Smooth muscle cell (in vitro differentiated cells): ENCODE results near the gene ZKSCAN1. TPM values are rescaled to one million over a fixed set of nuclear protein-coding genes. Genes with fewer than 3 reads are reported as not detected.

ENCODE experiments used
- DNase-seq: peaks from one replicate; lab custom pipeline; 2025; ENCODE audit not compliant: unreplicated experiment; lab: John Stamatoyannopoulos, UW
- H2AFZ ChIP-seq: fragments of 200-600 bp; sonication (generic); 2 replicates; pipeline ENCODE4 v1.6.0; 2016; ENCODE audit warnings: antibody characterized with exemption, low read depth, mild to moderate bottlenecking
- H3F3A ChIP-seq: fragments of 200-600 bp; sonication (generic); 2 replicates; pipeline ENCODE4 v1.6.0; 2017; ENCODE audit warnings: antibody characterized with exemption, low read depth
- H3K27ac ChIP-seq: fragments of 200-600 bp; sonication (generic); 2 replicates; pipeline ENCODE4 v1.5.1; 2016; ENCODE audit warnings: low read depth, mild to moderate bottlenecking
- H3K27me3 ChIP-seq: fragments of 200-600 bp; sonication (generic); 2 replicates; pipeline ENCODE4 v1.6.1; 2016; ENCODE audit warnings: low read depth, mild to moderate bottlenecking
- H3K36me3 ChIP-seq: fragments of 200-600 bp; sonication (generic); 2 replicates; pipeline ENCODE4 v1.5.1; 2016; ENCODE audit warnings: low read depth
- H3K4me1 ChIP-seq: fragments of 200-600 bp; sonication (generic); 2 replicates; pipeline ENCODE4 v1.5.1; 2016; ENCODE audit warnings: low read depth
- H3K4me2 ChIP-seq: fragments of 200-600 bp; sonication (generic); 2 replicates; pipeline ENCODE4 v1.6.0; 2016; ENCODE audit warnings: mild to moderate bottlenecking
- H3K4me3 ChIP-seq: fragments of 200-600 bp; sonication (generic); 2 replicates; pipeline ENCODE4 v1.5.1; 2016; ENCODE audit warnings: mild to moderate bottlenecking
- H3K79me2 ChIP-seq: fragments of 200-600 bp; sonication (generic); 2 replicates; pipeline ENCODE4 v1.6.0; 2016; ENCODE audit warnings: low read depth, mild to moderate bottlenecking
- H3K9ac ChIP-seq: fragments of 200-600 bp; sonication (generic); 2 replicates; pipeline ENCODE4 v1.6.0; 2016; ENCODE audit warnings: low read depth
- H3K9me3 ChIP-seq: fragments of 200-600 bp; sonication (generic); replicated peaks from 2 replicates; pipeline ENCODE4 v1.5.1; 2016; ENCODE audit warnings: low read depth
- H4K20me1 ChIP-seq: fragments of 200-600 bp; sonication (generic); 2 replicates; pipeline ENCODE4 v1.6.0; 2016; ENCODE audit warnings: low read depth
- WGBS: methylation state at CpG from one replicate; pipeline ENCODE4 v1.1.7; 2016; ENCODE audit warnings: low lambda C conversion rate; 5-methylcytosine and 5-hydroxymethylcytosine counted together
- polyA plus RNA-seq: library from polyadenylated mRNA; unstranded; fragments of >200 nt; fragmentation: Nextera tagmentation; extraction: Ambion mirVana; gene quantifications from 2 replicates; pipeline ENCODE4 v1.2.1, GENCODE V29; 2016
- total RNA-seq: library from RNA; depleted of rRNA; stranded (reverse); fragments of >200 nt; gene quantifications from 2 replicates; pipeline ENCODE4 v1.2.3, GENCODE V29; 2014
- TF ChIP-seq, protein P1 (sequence below): fragments of 200-600 bp; sonication (generic); IDR thresholded peaks from 2 replicates; pipeline ENCODE4 v1.5.1; 2017; ENCODE audit warnings: borderline replicate concordance, mild to moderate bottlenecking, antibody characterized with exemption; ENCODE audit not compliant: insufficient read depth, poor library complexity, severe bottlenecking

The ZKSCAN1 gene
- total and polyA plus RNA-seq, 2 experiments from 2014 or later, result 26.0 to 43.9 TPM

DNA sequence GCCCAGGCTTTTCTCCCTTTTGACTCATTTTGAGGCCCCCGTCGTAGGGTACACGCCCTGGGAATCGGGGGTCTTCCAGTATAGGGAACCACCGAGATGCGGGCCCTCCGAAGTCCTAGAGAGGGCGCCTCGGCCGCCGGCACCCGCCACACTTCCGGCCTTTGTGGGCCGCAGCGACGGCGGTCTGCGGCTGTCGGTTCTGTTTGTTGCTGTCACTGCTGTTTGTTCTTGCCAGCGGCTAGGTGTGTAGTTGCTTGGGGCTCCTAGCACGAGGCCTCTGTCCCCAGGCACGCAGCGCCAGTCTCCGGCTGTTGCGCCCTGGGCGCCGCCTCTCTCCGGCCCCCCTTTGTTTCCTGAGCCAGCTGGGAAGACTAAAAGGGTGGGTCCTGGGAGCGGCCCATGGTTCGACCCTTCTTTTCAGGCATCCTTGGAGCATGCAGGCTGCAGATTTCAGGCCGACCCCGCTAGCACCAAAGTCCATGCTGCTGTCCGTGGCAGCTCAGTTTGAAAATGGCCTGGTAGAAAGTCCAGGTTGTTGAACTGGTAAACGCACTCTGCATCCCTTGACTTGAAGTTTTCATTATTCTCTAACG, 17.8 kb upstream of the ZKSCAN1 start:
- H3K27me3 ChIP-seq, result no peaks in the 10 kb centered on the region
- peak overlapping the region; percentile 87 for H2AFZ ChIP-seq
- 27% methylated on average over 35 of the region's 35 CpGs for WGBS
- no peaks in the 10 kb centered on the region for H3K9me3 ChIP-seq
- H3K4me3 ChIP-seq, result peak overlapping the region; percentile 38
- peak overlapping the region; percentile 28 for H3K9ac ChIP-seq
- DNase-seq, result no peak
- no peaks in the 10 kb centered on the region for H4K20me1 ChIP-seq
- no peak overlapping the region for H3K27ac ChIP-seq
- H3K79me2 ChIP-seq, result no peaks in the 10 kb centered on the region
- TF ChIP-seq, protein P1, sequence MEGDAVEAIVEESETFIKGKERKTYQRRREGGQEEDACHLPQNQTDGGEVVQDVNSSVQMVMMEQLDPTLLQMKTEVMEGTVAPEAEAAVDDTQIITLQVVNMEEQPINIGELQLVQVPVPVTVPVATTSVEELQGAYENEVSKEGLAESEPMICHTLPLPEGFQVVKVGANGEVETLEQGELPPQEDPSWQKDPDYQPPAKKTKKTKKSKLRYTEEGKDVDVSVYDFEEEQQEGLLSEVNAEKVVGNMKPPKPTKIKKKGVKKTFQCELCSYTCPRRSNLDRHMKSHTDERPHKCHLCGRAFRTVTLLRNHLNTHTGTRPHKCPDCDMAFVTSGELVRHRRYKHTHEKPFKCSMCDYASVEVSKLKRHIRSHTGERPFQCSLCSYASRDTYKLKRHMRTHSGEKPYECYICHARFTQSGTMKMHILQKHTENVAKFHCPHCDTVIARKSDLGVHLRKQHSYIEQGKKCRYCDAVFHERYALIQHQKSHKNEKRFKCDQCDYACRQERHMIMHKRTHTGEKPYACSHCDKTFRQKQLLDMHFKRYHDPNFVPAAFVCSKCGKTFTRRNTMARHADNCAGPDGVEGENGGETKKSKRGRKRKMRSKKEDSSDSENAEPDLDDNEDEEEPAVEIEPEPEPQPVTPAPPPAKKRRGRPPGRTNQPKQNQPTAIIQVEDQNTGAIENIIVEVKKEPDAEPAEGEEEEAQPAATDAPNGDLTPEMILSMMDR, result no peak
- H3K4me2 ChIP-seq, result peak overlapping the region; percentile 80
- no peaks in the 10 kb centered on the region for H3K4me1 ChIP-seq
- H3F3A ChIP-seq, result no peaks in the 10 kb centered on the region
- no peaks in the 10 kb centered on the region for H3K36me3 ChIP-seq

DNA sequence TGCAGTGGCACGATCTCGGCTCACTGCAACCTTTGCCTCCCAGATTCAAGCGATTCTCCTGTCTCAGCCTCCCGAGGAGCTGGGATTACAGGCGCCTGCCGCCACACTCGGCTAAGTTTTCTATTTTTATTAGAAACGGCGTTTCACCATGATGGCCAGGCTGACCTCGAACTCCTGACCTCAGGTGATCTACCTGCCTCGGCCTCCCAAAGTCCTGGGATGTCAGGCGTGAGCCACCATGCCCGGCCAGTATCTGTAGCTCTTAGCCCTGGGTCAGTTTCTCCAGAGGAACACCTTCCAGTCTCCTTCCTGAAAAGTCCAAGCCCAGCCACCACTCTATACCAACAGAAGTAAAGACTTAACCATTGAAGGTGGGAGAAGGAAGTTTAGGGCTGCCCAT, 15.2 kb upstream of the ZKSCAN1 start:
- DNase-seq, result no peak
- H3K9ac ChIP-seq, result no peak overlapping the region
- no peaks in the 10 kb centered on the region for H3F3A ChIP-seq
- H3K4me2 ChIP-seq, result no peak overlapping the region
- H3K4me3 ChIP-seq, result no peak overlapping the region
- H4K20me1 ChIP-seq, result no peaks in the 10 kb centered on the region
- H3K9me3 ChIP-seq, result no peaks in the 10 kb centered on the region
- no peaks in the 10 kb centered on the region for H3K4me1 ChIP-seq
- H3K79me2 ChIP-seq, result no peaks in the 10 kb centered on the region
- H2AFZ ChIP-seq, result no peak overlapping the region
- TF ChIP-seq, protein P1, result no peak
- H3K27me3 ChIP-seq, result no peaks in the 10 kb centered on the region
- no peaks in the 10 kb centered on the region for H3K36me3 ChIP-seq
- no peak overlapping the region for H3K27ac ChIP-seq
- WGBS, result 92% methylated on average over 13 of the region's 13 CpGs

DNA sequence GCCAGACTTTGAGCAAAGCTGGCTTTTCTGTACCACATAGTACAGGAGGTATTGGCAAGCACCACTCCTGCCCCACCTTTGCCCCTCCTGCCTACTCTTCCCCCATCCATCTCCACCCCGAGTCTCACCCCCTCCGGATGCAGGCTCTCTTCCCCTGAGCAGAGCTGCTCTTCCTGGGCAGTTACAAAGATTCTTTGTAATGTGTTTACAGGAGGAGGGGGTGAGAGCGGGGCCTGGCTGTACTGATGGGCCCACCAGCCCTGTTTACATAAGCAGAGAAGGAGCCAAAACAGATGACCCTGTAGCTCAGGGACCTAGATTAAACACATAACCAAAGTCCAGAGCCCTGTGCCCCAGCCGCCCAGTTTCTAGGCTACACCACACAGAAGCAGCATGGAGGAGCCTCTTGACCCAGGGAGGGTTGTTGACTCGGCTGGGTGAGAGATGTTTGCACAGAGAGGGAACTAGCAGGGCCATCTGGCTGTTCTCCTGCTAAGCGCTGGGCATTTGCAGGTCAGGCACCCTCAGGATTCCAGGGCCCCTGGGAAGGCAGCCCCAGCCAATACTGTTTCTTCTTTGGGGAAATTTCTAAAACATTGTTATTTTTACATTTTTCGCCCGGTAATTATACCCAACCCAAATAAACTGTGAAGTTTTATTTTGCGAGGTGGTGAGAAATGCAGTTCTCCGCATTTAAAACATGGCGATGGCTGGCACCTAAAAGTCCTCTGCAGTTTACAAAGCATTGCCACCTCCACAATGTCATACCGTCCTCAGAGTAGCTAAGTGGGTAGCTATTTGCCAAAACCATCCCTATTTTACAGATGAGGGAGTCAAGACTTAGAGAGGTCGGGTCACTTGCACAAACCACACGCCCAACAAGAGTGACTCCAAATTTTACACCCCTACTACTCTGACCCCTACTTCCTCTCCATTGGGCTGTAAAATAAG, 11.4 kb upstream of the ZKSCAN1 start:
- H3K27me3 ChIP-seq, result no peaks in the 10 kb centered on the region
- TF ChIP-seq, protein P1, result no peak
- no peak overlapping the region for H3K27ac ChIP-seq
- H3K9ac ChIP-seq, result no peak overlapping the region
- peak overlapping the region; percentile 18 for H2AFZ ChIP-seq
- no peaks in the 10 kb centered on the region for H3K79me2 ChIP-seq
- no peaks in the 10 kb centered on the region for H3K9me3 ChIP-seq
- no peaks in the 10 kb centered on the region for H3K4me1 ChIP-seq
- no peaks in the 10 kb centered on the region for H4K20me1 ChIP-seq
- WGBS, result 76% methylated on average over 14 of the region's 14 CpGs
- no peaks in the 10 kb centered on the region for H3K36me3 ChIP-seq
- no peaks in the 10 kb centered on the region for H3F3A ChIP-seq
- H3K4me3 ChIP-seq, result no peak overlapping the region
- no peak for DNase-seq
- no peak overlapping the region for H3K4me2 ChIP-seq
